ENCODE data around the gene ID2. TPM values are rescaled to one million over a fixed set of nuclear protein-coding genes. Genes with fewer than 3 reads are reported as not detected.
A peak's percentile ranks its signal among the peaks of the same experiment; 100 is the strongest.

The ID2 gene
- total RNA-seq, 1 experiment from 2014 or later = 209 TPM

DNA sequence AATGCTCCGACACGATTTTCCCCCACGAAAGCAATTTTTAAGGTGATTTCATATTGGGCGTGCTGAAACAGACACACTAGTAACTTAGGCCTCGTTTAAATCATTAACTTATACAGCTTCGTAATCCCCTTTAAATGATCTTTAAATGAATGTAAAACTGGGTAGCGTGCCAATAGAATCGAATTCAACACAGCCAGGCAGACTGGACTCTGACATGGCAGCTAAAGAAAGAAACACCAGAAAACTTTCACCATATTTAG lies 2.4 kb upstream of the ID2 start:
- DNase-seq (ENCODE audit: low read depth in 1 of 2, low spot score in 2 of 2) = no peak
- Histone ChIP-seq H3K4me3 (peak overlapping the region; percentile 52), H3K9me3 (replicated peaks) (peaks cover 3% of the 10 kb centered on the region), H3K27me3 (replicated peaks) (no peaks in the 10 kb centered on the region), H3K4me1 (replicated peaks) (peaks cover 43% of the 10 kb centered on the region), H3K36me3 (peaks cover 22% of the 10 kb centered on the region), H3K27ac (peak overlapping the region; percentile 97)

DNA sequence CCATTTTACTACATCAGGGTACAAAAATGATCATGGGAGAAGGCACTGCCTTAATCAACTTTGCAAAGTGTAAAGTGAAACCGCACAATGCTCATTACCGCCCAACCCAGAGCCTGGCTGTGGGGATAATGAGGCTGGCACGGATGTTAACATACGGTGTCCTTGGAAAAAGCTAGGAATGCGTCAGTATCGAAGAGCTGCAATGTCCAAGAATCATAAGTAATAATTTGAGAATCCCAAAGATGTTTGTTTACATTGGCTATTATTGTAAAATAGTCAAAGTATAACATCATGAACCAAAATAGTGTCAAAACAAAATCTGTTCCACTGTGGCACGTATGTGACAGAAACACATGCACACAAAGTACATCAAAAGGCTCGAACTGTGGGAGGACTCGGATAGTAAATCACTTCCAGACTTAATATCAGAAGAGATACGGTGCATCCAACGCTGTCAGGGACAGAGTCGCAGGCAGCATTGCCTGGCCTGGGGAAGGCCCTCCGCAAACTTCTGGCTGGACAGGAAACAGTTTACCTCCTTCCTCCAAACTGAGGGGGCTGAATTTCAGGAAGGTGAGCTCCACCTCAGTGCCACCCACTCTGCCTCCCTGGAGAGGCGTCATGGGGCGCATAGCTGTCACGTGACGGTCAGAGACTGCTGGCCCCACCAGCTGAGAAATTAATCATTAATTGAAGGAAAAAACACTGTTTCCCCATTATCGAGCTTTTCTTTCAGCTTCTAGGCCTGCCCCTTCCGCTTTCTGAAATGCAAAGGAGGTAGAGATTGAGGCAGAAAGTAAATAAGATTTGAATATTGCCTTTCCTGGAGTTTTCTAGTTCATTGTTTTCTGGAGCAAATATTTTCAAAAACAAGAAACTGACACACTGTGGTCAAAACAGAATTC lies 1.8 kb upstream of the ID2 start:
- Histone ChIP-seq H3K27me3 (replicated peaks) (no peaks in the 10 kb centered on the region), H3K27ac (peak overlapping the region; percentile 97), H3K4me1 (replicated peaks) (peaks cover 48% of the 10 kb centered on the region), H3K36me3 (peaks cover 27% of the 10 kb centered on the region), H3K9me3 (replicated peaks) (no peaks in the 10 kb centered on the region; the same call in 1 of the 2 replicates), H3K4me3 (peak overlapping the region; percentile 52)
- peak in 1 of 2 experiments; percentile 60 for DNase-seq (ENCODE audit: low read depth in 1 of 2, low spot score in 2 of 2)

DNA sequence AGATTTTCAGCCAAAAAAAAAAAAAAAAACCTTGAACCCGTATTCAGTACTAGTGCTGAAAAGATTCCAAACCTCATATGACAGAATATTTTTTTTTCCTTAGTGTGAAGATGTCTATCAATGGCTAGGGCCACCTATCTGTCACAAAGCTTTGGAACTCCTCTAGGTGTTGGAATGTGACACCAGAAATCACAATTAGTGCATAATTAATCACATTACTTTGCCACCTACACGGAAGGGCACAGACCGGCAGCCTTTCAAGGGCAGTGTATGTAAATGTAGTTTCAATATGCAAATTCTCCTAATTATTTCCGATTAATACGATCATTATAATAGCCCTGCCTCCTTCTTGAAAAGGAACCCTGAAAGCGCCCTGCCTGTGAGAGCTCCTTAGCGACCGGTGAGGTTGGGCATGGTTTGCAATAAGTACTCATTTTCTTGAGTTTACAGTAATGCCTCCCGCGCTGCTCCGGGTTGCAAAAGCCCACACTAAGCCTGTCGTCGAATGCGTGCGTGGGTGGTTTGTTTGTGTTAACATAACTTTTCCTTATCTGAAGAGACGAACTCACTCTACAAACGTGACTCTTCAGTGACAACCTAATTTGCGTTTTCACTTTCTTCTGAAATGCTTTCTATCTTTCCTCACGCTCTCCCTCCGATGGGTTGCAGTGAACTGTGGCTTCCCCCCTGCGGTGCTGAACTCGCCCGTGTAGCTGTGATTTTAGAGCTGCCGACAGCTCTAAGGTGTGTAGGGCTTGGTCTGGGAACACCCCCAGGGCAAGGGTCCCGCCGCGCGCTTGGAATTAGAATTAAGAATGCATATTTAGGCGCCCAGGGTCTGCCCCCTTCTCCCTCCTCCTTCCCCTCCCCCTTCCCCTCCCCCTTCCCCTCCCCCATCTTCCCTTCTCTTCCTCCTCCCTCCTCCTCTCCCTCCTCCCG lies 765 bp upstream of the ID2 start:
- Histone ChIP-seq H3K27me3 (replicated peaks) (no peaks in the 10 kb centered on the region), H3K27ac (peak overlapping the region; percentile 97), H3K36me3 (peaks cover 33% of the 10 kb centered on the region), H3K4me1 (replicated peaks) (peaks cover 56% of the 10 kb centered on the region), H3K4me3 (peak overlapping the region; percentile 39), H3K9me3 (replicated peaks) (no peaks in the 10 kb centered on the region; the same call in 1 of the 2 replicates)
- peak; percentile 73 to 89 for DNase-seq (ENCODE audit: low read depth in 1 of 2, low spot score in 2 of 2)

DNA sequence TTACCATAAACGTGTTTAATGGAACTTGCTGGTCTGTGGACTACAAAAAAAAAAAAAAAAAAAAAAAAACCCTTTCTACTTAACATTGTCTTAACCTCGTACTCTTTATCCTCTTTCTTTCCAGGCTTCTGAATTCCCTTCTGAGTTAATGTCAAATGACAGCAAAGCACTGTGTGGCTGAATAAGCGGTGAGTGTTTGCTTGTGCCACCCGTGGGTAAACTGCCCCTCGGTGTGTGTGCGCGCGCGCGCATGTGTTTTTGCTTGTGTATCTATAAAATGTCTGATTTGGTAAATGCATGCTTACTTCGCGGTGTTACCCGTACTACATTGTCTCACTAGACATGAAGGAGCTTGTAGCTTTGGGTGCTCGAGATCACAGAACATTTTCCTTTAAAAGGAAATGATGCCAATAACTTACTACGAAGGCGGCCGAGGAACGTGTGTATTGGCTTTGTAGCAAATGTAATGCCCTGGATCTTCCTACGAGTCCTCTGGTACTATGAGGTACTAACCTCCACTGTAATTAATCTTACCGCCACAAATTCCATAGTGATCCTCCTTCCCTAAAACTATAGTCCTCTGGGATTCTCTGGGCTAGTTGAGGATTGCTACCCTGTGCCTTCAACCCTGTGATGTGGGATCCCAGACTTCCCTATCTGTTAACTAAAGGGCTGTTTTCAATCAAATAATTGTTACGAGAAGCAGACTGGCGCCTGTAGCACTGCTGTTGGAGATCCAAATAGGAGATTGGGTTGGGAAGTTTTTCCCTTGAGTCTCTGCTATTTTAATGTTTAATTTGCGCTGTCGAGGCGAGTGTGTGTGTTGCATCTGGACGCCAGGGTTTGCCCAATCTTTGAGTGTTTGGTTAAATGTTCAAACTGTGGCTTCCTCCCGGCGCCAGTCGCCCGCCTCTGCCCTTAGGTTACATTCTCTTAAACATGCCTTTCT lies 1.1 kb downstream of the ID2 start:
- Histone ChIP-seq H3K4me3 (peak overlapping the region; percentile 56), H3K27ac (peak overlapping the region; percentile 40), H3K36me3 (peaks cover 33% of the 10 kb centered on the region), H3K4me1 (replicated peaks) (peaks cover 38% of the 10 kb centered on the region), H3K27me3 (replicated peaks) (no peaks in the 10 kb centered on the region), H3K9me3 (replicated peaks) (no peaks in the 10 kb centered on the region)
- DNase-seq (ENCODE audit: low read depth in 1 of 2, low spot score in 2 of 2) = peak in 1 of 2 experiments; percentile 71

DNA sequence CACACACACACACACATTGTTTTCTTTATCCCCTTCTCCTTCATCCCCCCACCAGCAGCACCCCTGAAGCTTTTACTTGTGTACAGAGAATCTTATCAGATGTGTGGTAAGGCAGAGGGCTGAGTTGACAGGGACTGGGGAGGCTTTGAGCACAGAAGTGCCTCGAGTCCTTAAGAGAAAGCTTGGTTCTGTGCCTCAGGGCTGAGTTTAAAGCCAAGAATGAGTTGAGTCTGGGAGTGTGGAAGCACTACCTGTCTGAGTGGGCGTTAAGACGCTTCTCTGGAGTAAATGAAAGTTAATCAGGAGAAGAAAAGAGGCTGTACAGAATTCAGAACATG lies 2.7 kb downstream of the ID2 start:
- H3K9me3 ChIP-seq (replicated peaks) = no peaks in the 10 kb centered on the region
- peak overlapping the region; percentile 10; the same call in 1 of the 2 replicates for H3K27ac ChIP-seq
- H3K4me1 ChIP-seq (replicated peaks) = peaks cover 30% of the 10 kb centered on the region
- H3K36me3 ChIP-seq = peaks cover 33% of the 10 kb centered on the region
- peak overlapping the region; percentile 47 for H3K4me3 ChIP-seq
- DNase-seq (ENCODE audit: low read depth in 1 of 2, low spot score in 2 of 2) = peak in 1 of 2 experiments; percentile 43
- H3K27me3 ChIP-seq (replicated peaks) = no peaks in the 10 kb centered on the region

DNA sequence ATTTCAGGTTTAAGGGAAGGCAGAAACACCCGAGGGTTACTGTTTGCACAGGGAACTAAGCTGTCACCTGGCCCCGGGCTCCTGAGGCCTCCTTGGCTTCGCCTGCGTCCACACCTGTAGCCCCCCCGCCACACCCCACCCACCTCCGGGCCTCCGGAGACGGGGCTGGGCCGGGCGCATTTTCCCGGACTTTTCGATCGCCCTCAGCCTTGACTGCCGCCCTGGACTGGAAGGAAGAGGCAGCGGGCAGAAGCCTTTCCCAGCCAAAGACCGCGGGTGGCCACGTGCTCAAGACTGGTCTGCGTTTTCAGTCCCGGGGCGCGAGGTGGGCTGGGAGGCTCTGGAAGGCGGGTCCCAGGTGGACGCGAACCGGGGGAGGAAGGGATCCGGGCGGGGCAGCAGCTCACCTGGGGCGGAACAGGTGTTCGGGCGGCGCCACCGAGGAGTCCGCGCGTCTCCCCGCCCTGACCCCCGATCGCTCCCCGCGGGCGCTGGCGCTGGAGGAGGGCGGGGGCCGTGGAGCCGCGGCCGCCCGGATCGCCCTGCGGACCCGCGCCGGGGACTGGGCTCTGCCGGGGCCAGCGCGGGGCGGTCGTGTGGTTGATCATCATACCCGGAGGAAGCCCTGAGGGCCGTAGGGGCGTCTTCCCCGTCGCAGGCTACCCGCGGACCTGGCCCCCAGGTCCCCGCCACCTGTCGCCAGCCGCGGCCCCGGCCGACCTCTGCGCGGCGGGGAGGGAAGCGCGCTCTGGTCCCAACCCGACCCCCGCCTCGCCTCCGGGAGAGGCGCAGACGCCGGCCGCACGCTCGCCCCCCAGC lies 3.2 kb downstream of the ID2 start:
- Histone ChIP-seq H3K27me3 (replicated peaks) (no peaks in the 10 kb centered on the region), H3K27ac (peak overlapping the region; percentile 10; the same call in 1 of the 2 replicates), H3K4me1 (replicated peaks) (peaks cover 24% of the 10 kb centered on the region), H3K4me3 (peak overlapping the region; percentile 47), H3K9me3 (replicated peaks) (no peaks in the 10 kb centered on the region), H3K36me3 (peaks cover 33% of the 10 kb centered on the region)
- peak; percentile 66 to 77 for DNase-seq (ENCODE audit: low read depth in 1 of 2, low spot score in 2 of 2)

DNA sequence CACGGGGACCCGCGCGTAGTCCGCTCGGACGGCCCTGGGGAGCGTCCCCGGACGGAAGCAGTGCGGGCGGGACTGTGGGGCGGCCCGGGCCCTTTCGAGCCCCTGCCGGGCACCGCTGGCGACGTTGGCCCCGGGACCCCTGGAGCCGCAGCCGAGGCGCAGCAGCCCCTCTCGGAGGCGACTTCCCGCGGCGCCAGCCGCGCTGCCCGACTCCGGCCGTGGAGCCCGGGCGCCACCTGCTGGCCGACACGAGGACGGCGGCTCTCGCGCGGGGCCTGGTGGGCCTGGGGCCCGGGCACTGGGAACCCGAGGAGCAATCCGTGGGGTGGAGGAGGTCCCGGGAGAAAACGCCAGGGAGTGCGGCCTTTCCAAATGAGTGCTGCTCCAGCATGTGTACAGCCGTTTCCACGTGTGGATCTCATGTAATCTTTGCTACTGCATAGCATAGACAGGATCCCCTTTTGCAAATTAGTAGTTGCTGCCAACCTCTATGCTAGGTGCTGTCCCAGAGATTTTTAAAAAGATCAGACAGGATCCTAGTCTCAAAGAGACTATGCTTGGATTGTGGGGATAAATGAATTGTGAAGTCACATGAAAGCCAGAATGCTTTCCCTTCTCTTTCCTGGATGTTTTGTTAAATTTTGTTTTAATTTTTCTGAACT lies 4.0 kb downstream of the ID2 start:
- H3K9me3 ChIP-seq (replicated peaks) = no peaks in the 10 kb centered on the region
- peaks cover 33% of the 10 kb centered on the region for H3K36me3 ChIP-seq
- H3K27me3 ChIP-seq (replicated peaks) = no peaks in the 10 kb centered on the region
- H3K27ac ChIP-seq = no peak overlapping the region
- H3K4me3 ChIP-seq = peak overlapping the region; percentile 47
- H3K4me1 ChIP-seq (replicated peaks) = peaks cover 17% of the 10 kb centered on the region
- DNase-seq (ENCODE audit: low read depth in 1 of 2, low spot score in 2 of 2) = peak; percentile 66 to 78

DNA sequence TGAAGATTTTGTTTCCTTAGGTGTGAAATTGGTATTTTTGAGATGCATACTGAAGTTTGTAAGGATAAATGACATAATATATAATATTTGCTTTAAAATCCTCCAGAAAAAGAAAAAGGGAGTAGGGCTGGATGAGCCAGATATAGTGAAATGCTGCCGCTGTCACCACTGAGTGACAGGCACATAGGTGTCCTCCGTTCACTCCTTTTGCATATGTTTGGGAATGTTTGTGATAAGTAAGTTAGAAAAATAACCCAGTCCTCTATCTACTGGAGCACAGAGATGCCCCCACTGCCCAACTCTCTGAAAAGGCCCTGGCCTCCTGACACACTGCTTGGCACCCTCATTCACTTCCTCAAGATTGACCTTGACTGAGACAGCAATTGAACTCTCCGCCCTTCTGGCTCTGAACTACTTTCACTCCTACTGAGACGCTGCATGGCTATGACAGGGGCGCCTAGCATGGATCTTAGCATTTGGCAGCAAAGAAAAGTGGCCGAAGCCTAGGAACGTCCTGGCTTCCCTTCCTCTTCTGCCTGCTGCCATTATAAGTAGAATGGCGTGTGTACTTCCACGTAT lies 10.1 kb downstream of the ID2 start:
- Histone ChIP-seq H3K4me3 (no peak overlapping the region), H3K27ac (no peak overlapping the region), H3K4me1 (replicated peaks) (peaks cover 8% of the 10 kb centered on the region; the same call in 1 of the 2 replicates), H3K36me3 (no peaks in the 10 kb centered on the region), H3K9me3 (replicated peaks) (no peaks in the 10 kb centered on the region), H3K27me3 (replicated peaks) (no peaks in the 10 kb centered on the region)
- DNase-seq (ENCODE audit: low read depth in 1 of 2, low spot score in 2 of 2) = no peak

DNA sequence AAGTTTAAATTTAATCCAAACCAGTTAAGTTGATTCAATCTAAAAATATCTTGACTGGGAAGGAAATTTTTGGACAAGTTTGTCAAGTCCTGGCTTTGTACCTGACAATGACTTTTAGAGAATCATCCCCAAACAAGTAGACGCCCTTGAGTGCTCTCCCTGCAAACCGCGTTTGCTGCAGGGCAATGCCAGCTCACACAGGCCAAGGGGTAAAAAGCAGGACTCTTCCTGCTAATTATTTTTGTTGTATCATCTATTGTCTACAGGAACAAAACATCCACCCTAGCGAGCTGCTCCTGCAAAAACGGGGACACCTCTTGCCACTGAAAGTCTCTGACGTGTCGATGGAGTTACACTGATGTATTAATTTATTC lies 10.9 kb downstream of the ID2 start:
- no peak overlapping the region for H3K27ac ChIP-seq
- no peak overlapping the region for H3K4me3 ChIP-seq
- H3K4me1 ChIP-seq (replicated peaks) = peaks cover 8% of the 10 kb centered on the region; the same call in 1 of the 2 replicates
- no peak for DNase-seq (ENCODE audit: low read depth in 1 of 2, low spot score in 2 of 2)
- no peaks in the 10 kb centered on the region for H3K9me3 ChIP-seq (replicated peaks)
- H3K36me3 ChIP-seq = no peaks in the 10 kb centered on the region
- no peaks in the 10 kb centered on the region for H3K27me3 ChIP-seq (replicated peaks)

DNA sequence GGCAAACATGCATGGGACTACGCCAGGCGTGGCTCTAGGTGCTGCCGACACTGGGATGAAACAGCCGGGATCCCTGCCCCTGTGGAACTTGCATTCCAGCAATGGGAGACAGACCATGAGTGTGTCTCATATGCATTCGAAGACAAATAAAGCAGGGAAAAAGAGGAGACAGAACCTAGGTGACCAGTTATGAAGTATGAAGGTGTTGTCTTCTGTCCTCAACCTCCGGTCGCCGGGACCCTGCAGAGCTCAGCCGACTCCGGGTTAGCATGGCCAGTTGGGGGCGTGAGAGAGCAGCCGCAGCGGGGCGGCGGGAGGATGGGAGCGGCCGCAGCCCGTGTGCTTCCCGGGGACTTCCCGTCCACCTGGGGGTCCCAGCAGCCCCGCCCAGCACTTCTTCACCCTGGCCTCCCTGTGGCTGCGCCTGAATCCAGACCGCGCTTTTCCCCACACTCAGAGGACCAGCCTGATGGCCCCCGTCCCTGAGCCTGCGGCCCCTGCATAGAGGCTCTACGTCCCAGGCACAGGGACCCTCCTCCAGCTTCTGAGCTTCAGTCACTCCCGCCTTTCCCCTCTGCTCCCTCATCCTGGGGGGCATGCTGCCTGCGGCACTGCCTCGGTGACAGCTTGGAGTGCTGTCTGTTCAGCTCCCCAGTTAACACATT lies 11.4 kb downstream of the ID2 start:
- Histone ChIP-seq H3K36me3 (no peaks in the 10 kb centered on the region), H3K9me3 (replicated peaks) (no peaks in the 10 kb centered on the region), H3K27me3 (replicated peaks) (no peaks in the 10 kb centered on the region), H3K27ac (no peak overlapping the region), H3K4me1 (replicated peaks) (peaks cover 8% of the 10 kb centered on the region; the same call in 1 of the 2 replicates), H3K4me3 (no peak overlapping the region)
- no peak for DNase-seq (ENCODE audit: low read depth in 1 of 2, low spot score in 2 of 2)

DNA sequence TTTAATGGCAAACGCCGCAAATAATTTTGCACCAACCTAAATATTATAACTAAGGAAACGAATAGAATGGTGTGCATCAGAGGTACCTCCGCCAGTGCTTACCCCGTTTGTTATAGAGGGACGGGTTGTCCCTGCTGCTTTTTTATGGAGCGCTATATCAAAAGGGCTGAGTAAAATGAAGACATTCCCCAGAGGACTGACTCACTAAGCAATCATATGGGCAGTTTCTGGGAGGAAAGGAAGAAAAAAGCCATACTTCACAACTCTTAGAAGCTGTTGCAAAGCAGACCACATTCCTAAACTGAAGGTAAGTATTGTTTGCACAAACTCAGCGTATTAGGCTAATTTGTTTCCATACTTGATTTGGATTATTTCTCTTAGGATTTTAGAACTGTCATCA lies 12.9 kb downstream of the ID2 start:
- Histone ChIP-seq H3K4me1 (replicated peaks) (peaks cover 8% of the 10 kb centered on the region; the same call in 1 of the 2 replicates), H3K36me3 (no peaks in the 10 kb centered on the region), H3K9me3 (replicated peaks) (no peaks in the 10 kb centered on the region), H3K4me3 (no peak overlapping the region), H3K27ac (no peak overlapping the region), H3K27me3 (replicated peaks) (no peaks in the 10 kb centered on the region)
- peak in 1 of 2 experiments; percentile 37 for DNase-seq (ENCODE audit: low read depth in 1 of 2, low spot score in 2 of 2)

All from SJSA1 (cell line).